HG02798 (cell line): ENCODE measurements around the gene KLHL36.
"Not testable (repeated sequence)": the region's sequence is repeated elsewhere in the genome, so short reads cannot be mapped to it uniquely, and the experiment has no call there.

ENCODE experiments used
- ATAC-seq: cut with Tn5 transposase; IDR thresholded peaks from one replicate; pipeline ENCODE4 v1.9.1; 2021; ENCODE audit warnings: mild to moderate bottlenecking; ENCODE audit not compliant: unreplicated experiment, poor library complexity

The KLHL36 gene

DNA sequence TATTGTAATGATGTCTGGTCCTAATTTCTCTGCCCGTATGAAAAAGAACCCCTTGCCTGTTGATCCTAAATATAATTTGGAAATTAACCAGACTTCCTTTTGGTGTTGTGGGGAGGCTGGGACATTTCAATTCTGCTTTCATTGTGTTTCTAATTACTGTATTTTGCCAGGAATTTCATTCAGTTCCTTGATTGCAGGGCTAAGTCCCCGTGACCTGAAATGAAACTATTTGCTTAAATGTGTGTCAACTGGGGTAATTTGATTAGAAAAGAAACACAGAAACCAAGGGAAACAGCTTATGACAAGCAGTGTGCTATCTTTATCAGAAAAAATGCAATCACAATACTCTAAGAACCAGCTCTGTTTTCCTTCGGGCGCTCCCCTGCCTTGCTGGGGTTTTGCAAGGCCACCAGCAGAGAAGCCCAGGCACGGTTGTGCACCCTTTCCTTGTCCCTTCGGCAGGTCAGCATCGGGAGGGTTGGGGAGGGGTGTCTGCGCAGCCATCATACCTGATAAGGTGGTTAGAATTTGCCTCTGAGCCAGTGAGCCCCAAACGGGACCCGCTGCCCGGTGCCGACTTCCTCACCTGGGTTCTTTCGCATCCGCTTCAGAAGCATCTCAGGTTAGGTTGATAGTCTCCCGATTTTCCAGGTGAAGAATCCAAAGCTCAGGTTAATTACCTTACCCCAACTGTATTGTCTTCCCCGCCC is 19.4 kb downstream of the KLHL36 start:
- ATAC-seq = no peak

DNA sequence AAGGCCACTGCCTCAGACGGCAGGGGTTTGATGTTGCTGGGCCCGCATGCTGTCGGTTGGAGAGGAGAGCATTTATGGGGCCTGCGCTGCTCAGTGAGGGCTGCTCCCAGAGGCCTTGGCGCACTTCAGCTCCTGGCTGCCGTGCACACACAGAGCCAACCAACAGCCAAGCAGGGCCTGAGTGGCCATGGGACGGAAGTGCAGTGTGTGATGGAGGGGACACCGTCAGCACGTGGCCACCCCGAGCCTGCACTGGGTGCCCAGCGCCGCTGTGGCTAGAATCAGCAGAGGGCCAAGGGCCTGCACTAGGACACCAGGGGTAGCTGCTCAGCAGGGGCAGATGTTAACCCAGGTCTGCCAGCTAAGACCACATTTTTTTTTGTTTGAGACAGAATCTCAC is 21.8 kb downstream of the KLHL36 start:
- no peak for ATAC-seq

GRCh38 chr16:84672276-84673202 is 24.2 kb downstream of the KLHL36 start:
- ATAC-seq = peak; percentile 72

DNA sequence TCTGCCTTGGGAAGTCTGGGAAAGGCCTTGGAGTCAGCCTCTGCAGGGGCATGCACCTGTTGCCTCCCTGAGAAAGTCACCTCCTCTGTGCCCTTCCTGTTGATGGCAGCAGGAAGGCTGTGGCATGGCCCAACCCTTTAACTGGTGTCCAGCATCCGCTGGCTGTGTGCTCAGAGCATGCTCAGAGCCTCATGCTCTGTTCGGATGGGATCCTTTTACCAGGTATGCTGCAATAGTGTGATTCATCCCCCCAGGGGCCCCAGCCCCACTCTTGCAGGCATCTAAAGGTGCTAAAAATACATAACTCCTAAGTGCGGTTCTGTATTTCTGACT is 24.9 kb downstream of the KLHL36 start:
- no peak for ATAC-seq

- ATAC-seq = no peak
Observed at GRCh38 chr16:84673561-84673960, 25.2 kb downstream of the KLHL36 start.

DNA sequence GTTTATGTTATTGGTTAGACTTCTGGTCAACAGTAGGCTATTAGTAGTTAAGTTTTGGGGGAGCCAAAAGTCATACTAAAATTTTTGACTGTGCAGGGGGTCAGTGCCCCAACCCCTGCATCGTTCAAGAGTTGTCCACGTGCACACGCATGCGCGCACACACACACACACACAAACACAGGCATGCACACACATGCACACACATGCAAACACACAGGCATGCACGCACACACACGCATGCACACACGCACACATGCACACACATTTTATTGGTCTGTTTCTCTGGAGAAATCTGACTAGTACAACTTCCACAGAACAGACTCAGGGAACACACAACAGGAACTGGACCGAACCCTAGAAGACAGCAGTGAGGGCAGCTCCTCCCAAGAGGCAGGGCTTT is 27.1 kb downstream of the KLHL36 start:
- no peak for ATAC-seq

GRCh38 chr16:84675884-84676283 is 27.6 kb downstream of the KLHL36 start:
- no peak for ATAC-seq

- ATAC-seq = no peak
Observed at GRCh38 chr16:84677017-84677803, 28.9 kb downstream of the KLHL36 start.

- no peak for ATAC-seq
Observed at GRCh38 chr16:84677849-84678248, 29.5 kb downstream of the KLHL36 start.

DNA sequence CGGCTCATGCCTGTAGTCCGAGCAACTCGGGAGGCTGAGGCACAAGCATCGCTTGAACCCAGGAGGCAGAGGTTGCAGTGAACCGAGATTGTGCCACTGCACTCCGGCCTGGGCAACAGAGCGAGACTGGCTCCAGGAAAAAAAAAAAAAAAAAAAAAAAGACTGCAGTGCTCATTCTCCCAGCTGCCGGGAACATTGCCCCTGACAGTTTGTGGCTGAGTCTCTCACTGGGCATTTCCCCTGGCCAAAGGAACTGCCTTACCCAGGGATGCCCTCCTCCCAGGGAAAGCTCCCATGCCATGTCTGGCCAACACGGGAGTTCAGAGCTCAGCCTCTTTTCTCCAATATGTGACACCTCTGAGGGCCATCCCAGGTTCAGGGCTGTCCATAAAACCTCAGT is 30.2 kb downstream of the KLHL36 start:
- no peak for ATAC-seq

GRCh38 chr16:84680165-84680842 is 32.0 kb downstream of the KLHL36 start:
- no peak for ATAC-seq

DNA sequence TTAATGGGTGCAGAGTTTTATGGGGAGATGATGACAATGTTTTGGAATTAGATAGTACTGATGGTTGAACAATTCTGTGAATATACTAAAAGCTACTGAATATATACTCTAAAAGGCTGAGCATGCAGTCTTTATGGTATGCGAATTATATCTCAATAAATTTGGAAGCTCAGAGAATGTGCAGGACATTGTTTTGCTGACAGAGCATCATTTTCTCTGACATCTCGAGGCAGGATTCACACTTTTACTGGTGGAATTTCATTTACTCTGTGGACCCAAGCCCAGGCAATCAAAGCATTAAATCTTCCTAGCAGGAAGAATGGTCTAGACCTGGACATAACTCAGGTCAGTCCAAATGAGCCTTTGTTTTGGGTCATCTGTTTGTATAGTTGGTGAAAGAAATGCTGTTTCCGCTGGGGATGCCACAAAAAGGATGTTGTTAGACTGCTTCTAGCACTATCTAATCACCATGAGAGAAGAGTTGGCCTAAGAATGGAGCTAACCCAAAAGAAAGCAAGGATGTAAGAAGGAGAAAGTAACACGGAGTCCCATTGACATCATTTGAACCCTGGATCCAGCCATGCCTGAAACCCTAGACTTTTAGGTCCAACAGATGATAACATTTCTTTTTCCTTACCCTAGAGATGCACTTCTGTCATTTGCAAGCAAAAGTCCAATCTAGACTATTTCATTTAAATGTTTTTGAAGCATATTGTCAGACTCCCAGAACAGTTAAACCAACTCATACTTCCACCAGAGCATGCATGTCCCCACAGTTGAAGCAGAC is 32.7 kb downstream of the KLHL36 start:
- no peak for ATAC-seq

DNA sequence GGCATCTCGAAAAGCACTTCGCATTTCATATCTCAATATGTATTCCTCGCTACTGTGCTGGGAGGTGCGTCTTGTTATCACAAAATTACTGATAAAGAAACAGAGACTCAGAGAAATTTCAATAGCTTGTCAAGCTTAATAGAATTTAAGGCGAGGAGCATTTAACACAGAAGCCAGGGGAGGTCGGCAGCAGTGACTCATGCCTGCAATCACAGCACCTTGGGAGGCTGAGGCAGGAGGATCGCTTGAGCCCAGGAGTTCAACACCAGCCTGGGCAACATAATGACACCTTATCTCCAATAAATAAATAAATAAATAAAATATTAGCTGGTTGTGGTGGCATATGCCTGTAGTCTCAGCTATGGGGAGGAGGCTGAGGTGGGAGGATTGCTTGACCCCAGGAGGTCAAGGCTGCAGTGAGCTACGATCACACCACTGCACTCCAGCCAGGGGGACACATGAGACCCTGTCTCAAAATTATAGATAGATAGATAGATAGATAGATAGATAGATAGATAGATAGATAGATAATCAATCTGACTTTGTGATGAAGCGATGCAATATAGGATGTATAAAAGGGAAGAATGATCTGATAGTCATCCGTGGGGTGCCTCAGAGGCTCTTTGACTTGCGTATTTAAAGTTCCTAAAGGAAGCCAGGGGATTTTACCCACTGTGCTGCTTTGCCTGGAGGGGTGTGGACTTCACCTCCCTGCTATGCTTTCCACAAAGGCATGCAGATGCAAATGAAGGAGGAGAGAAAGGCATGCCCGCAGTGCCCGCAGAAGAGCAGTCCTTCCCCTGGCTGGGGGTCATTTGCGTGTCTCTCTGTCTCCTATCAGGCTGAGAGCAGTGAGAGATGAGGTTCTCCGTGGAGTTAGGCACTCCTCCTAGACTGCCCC is 35.6 kb downstream of the KLHL36 start:
- ATAC-seq = no peak

GRCh38 chr16:84684592-84684965 is 36.3 kb downstream of the KLHL36 start:
- no peak for ATAC-seq

DNA sequence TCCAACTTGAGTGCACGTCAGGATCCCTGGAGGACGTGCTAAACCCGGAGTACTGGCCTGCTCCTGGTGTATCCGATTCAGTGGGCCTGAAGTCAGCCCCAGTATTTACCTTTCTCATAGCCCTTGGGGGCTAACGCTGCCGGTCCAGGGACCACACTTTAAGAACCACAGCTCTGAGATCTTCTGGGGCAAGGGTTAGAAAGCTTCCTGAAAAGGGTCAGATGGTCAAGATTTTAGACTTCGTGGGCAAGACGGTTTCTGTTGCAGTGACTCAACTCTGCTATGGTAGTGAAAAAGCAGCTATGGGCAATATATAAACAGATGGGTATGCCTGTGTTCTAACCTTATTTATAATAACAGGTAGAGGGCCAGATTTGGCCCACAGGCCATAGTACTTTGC is 36.9 kb downstream of the KLHL36 start:
- no peak for ATAC-seq

GRCh38 chr16:84686707-84687298 is 38.5 kb downstream of the KLHL36 start:
- no peak for ATAC-seq

DNA sequence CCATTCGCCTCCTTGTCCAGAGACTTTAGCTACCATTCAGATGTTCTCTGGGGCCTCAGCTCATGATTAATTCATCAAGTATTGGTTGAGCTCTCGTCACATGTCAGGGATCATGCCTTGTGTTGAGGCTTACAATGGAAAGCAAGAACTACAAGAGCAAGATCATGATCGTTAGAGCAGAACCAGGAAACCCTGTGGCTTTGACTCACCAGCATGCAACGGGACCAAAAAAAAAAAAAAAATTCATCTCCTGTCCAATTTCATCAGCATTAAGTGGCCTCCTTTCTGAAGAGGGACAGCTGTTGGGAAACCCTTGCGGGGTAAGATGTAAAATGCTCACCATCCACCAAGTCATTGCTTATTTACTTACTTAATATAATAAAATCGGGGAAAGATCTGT is 39.4 kb downstream of the KLHL36 start:
- ATAC-seq = no peak

DNA sequence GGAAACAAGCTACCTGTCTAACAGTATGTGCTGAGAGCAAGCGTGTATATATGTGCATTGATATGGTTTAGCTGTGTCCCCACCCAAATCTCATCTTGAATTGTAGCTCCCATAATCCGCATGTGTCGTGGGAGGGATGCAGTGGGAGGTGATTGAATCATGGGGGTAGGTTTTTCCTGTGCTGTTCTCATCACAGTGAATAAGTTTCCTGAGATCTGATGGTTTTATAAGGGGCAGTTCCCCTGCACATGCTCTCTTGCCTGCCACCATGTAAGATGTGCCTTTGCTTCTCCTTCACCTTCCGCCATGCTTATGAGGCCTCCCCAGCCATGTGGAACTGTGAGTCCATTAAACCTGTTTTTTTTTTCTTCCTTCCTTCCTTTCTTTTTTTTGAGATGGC is 39.9 kb downstream of the KLHL36 start:
- ATAC-seq = not testable (repeated sequence)
